CD14-positive monocyte (primary cell): ENCODE measurements around the gene RANGRF. TPM values are rescaled to one million over a fixed set of nuclear protein-coding genes. Genes with fewer than 3 reads are reported as not detected.

Experiments
- DNase-seq, 3 donors: peaks; one replicate each; pipeline ENCODE4 v3.0.0-alpha.2; 2011 to 2022
- H2AFZ ChIP-seq: 2 replicates; pipeline ENCODE4 v1.6.0; 2012; ENCODE audit warnings: mild to moderate bottlenecking, low read depth, low read length, inconsistent platforms; ENCODE audit not compliant: insufficient read depth, poor library complexity, severe bottlenecking
- H3K27ac ChIP-seq, 2 donors: 1 replicate in 1 of 2; 2 replicates in 1 of 2; pipeline ENCODE4 v1.5.1; 2012 to 2013; ENCODE audit warnings: low read length in 2 of 2, control low read depth in 1 of 2, inconsistent platforms in 1 of 2, low read depth in 1 of 2, mild to moderate bottlenecking in 1 of 2
- H3K27me3 ChIP-seq, 2 donors: one replicate each; pipeline versions ENCODE4 v1.6.0 to v1.6.1; 2011 to 2013; ENCODE audit warnings: low read length in 2 of 2; ENCODE audit not compliant: control insufficient read depth in 2 of 2, insufficient read depth in 2 of 2
- H3K36me3 ChIP-seq, 2 donors: replicated peaks in 1 of 2; 1 replicate in 1 of 2; 2 replicates in 1 of 2; pipeline versions ENCODE4 v1.5.1 to v1.6.1; 2012 to 2013; ENCODE audit warnings: low read length in 2 of 2, control low read depth in 1 of 2, inconsistent platforms in 1 of 2, mild to moderate bottlenecking in 1 of 2; ENCODE audit not compliant: insufficient read depth in 2 of 2, control insufficient read depth in 1 of 2
- H3K4me1 ChIP-seq, 2 donors: 1 replicate in 1 of 2; 2 replicates in 1 of 2; pipeline versions ENCODE4 v1.5.1 to v1.6.1; 2012 to 2013; ENCODE audit warnings: low read length in 2 of 2, control low read depth in 1 of 2, inconsistent platforms in 1 of 2, mild to moderate bottlenecking in 1 of 2, moderate library complexity in 1 of 2; ENCODE audit not compliant: insufficient read depth in 2 of 2, control insufficient read depth in 1 of 2
- H3K4me2 ChIP-seq: replicated peaks from 2 replicates; pipeline ENCODE3; 2012; ENCODE audit warnings: low read length, moderate library complexity, mild to moderate bottlenecking; ENCODE audit not compliant: poor library complexity, severe bottlenecking; ENCODE audit errors: extremely low read depth
- H3K4me3 ChIP-seq, 3 experiments: fragments of 200-600 bp in 1 of 3; sonication (generic) in 1 of 3; replicated peaks in 1 of 3; 1 replicate in 2 of 3; 2 replicates in 1 of 3; pipeline ENCODE4 v1.5.1; 2011 to 2013; ENCODE audit warnings: low read length in 3 of 3, mild to moderate bottlenecking in 3 of 3, control low read depth in 2 of 3, low read depth in 2 of 3, inconsistent platforms in 1 of 3, moderate library complexity in 1 of 3
- H3K79me2 ChIP-seq: 2 replicates; pipeline ENCODE4 v1.6.0; 2012; ENCODE audit warnings: mild to moderate bottlenecking, control low read depth, inconsistent platforms, low read length, moderate library complexity; ENCODE audit not compliant: insufficient read depth
- H3K9ac ChIP-seq: 2 replicates; pipeline ENCODE4 v1.6.0; 2017; ENCODE audit warnings: low read length, mild to moderate bottlenecking; ENCODE audit not compliant: insufficient read depth, poor library complexity, severe bottlenecking
- H3K9me3 ChIP-seq, 2 donors: replicated peaks in 1 of 2; 1 replicate in 1 of 2; 2 replicates in 1 of 2; pipeline versions ENCODE4 v1.5.1 to v1.6.1; 2012 to 2013; ENCODE audit warnings: low read length in 2 of 2, control low read depth in 1 of 2; ENCODE audit not compliant: control insufficient read depth in 1 of 2, insufficient read depth in 1 of 2
- H4K20me1 ChIP-seq: 2 replicates; pipeline ENCODE4 v1.6.0; 2012; ENCODE audit warnings: mild to moderate bottlenecking, low read length, control low read depth, moderate library complexity; ENCODE audit not compliant: insufficient read depth
- H3K27ac Mint-ChIP-seq, 7 donors: one replicate each; pipeline ENCODE4 v1.8.0; 2020; ENCODE audit warnings: mild to moderate bottlenecking in 7 of 7, mixed read lengths in 7 of 7, moderate library complexity in 6 of 7, inconsistent platforms in 2 of 7
- H3K27me3 Mint-ChIP-seq, 3 donors: one replicate each; pipeline ENCODE4 v1.8.0; 2021 to 2022; ENCODE audit warnings: low read depth in 3 of 3, mild to moderate bottlenecking in 3 of 3, mixed read lengths in 3 of 3, moderate library complexity in 3 of 3, inconsistent platforms in 1 of 3
- H3K36me3 Mint-ChIP-seq, 2 donors: one replicate each; pipeline ENCODE4 v1.8.0; 2020; ENCODE audit warnings: mixed read lengths in 2 of 2, inconsistent platforms in 1 of 2, mild to moderate bottlenecking in 1 of 2
- H3K4me1 Mint-ChIP-seq: one replicate; pipeline ENCODE4 v1.8.0; 2020; ENCODE audit warnings: mild to moderate bottlenecking, mixed read lengths
- H3K4me3 Mint-ChIP-seq, 2 donors: one replicate each; pipeline ENCODE4 v1.8.0; 2020; ENCODE audit warnings: mild to moderate bottlenecking in 2 of 2, mixed read lengths in 2 of 2, moderate library complexity in 1 of 2
- H3K9me3 Mint-ChIP-seq, 7 donors: one replicate each; pipeline ENCODE4 v1.8.0; 2020 to 2022; ENCODE audit warnings: mixed read lengths in 7 of 7, mild to moderate bottlenecking in 6 of 7, moderate library complexity in 6 of 7, inconsistent platforms in 2 of 7
- CTCF ChIP-seq: fragments of 200-600 bp; IDR thresholded peaks from one replicate; pipeline ENCODE4 v1.8.0; 2022; ENCODE audit warnings: antibody characterized with exemption, mild to moderate bottlenecking
- WGBS: methylation state at CpG from one replicate; pipeline ENCODE4 v1.1.5; 2013; ENCODE audit warnings: missing lambda C conversion rate; ENCODE audit not compliant: insufficient coverage; 5-methylcytosine and 5-hydroxymethylcytosine counted together
- intact Hi-C, 2 donors: fragments of 100-400 bp; cut with micrococcal nuclease; formaldehyde crosslinking; loops; one replicate each; pipeline versions ENCODE4 v1.15.0 to v1.15.1; 2023
- polyA plus RNA-seq, 3 donors: library from polyadenylated mRNA; depleted of rRNA in 1 of 3; unstranded in 2 of 3; stranded (reverse) in 1 of 3; fragments of 300-500 nt in 2 of 3; fragments of >200 nt in 1 of 3; fragmentation: Illumina TruSeq in 2 of 3; gene quantifications; 1 replicate in 2 of 3; 2 replicates in 1 of 3; pipeline ENCODE4 v1.2.3, GENCODE V29; 2012 to 2021

The RANGRF gene
- polyA plus RNA-seq, 3 donors = 27.3 to 34.3 (median 31.7) TPM

GRCh38 chr17:8314797-8315763 lies 26.6 kb downstream of the RANGRF start:
- Mint-ChIP-seq H3K9me3 (no peaks in the 10 kb centered on the region), H3K4me1 (peaks cover 2% of the 10 kb centered on the region), H3K27me3 (peaks cover 13 to 35% (median 15%) of the 10 kb centered on the region in 3 donors), H3K27ac (peak overlapping the region in 1 of 7 donors; percentile 50), H3K4me3 (no peak overlapping the region), H3K36me3 (no peaks in the 10 kb centered on the region)
- H3K27me3 ChIP-seq = peaks cover 0 to 7% of the 10 kb centered on the region in 2 donors
- TF ChIP-seq CTCF = no peak
- no peaks in the 10 kb centered on the region for H3K9me3 ChIP-seq
- intact Hi-C loops = loop anchor here in 1 of 2 donors (10.0 kb wide), 1 partner anchor 50 kb away; no protein-coding TSS in a partner anchor
- no peaks in the 10 kb centered on the region for H4K20me1 ChIP-seq
- H2AFZ ChIP-seq = no peak overlapping the region
- no peaks in the 10 kb centered on the region for H3K4me1 ChIP-seq
- WGBS = 72% methylated on average over 19 of the region's 29 CpGs
- no peaks in the 10 kb centered on the region for H3K79me2 ChIP-seq
- no peak overlapping the region for H3K9ac ChIP-seq
- H3K4me3 ChIP-seq = no peak overlapping the region
- H3K4me2 ChIP-seq = no peak overlapping the region
- DNase-seq = no peak
- H3K27ac ChIP-seq = no peak overlapping the region
- no peaks in the 10 kb centered on the region for H3K36me3 ChIP-seq

GRCh38 chr17:8315764-8316217 lies 27.3 kb downstream of the RANGRF start:
- Histone ChIP-seq H3K4me2 (no peak overlapping the region), H3K27me3 (peaks cover 0 to 7% of the 10 kb centered on the region in 2 donors), H3K36me3 (no peaks in the 10 kb centered on the region), H4K20me1 (no peaks in the 10 kb centered on the region), H3K4me1 (no peaks in the 10 kb centered on the region), H3K27ac (no peak overlapping the region), H3K9ac (no peak overlapping the region), H3K4me3 (no peak overlapping the region), H3K9me3 (no peaks in the 10 kb centered on the region), H3K79me2 (no peaks in the 10 kb centered on the region), H2AFZ (no peak overlapping the region)
- no peak overlapping the region for H3K4me3 Mint-ChIP-seq
- peaks cover 12 to 35% (median 13%) of the 10 kb centered on the region in 3 donors for H3K27me3 Mint-ChIP-seq
- TF ChIP-seq CTCF = no peak
- no peaks in the 10 kb centered on the region for H3K36me3 Mint-ChIP-seq
- intact Hi-C loops = loop anchor here in 1 of 2 donors (10.0 kb wide), 1 partner anchor 51 kb away; no protein-coding TSS in a partner anchor
- DNase-seq = no peak
- no peaks in the 10 kb centered on the region for H3K4me1 Mint-ChIP-seq
- WGBS = 95% methylated on average over 24 of the region's 26 CpGs
- H3K9me3 Mint-ChIP-seq = no peaks in the 10 kb centered on the region
- peak overlapping the region in 1 of 7 donors; percentile 50 for H3K27ac Mint-ChIP-seq
